Stimulated activated CD8-positive, alpha-beta memory T cell treated with anti-CD3 and anti-CD28 coated beads, Interleukin-2, amount 100 ng/mL, for 48 hours (primary cell): ENCODE measurements around the gene GLYATL1.

Source experiments
- DNase-seq, 2 donors: peaks; one replicate each; pipeline ENCODE4 v3.0.0-alpha.2; 2020; ENCODE audit warnings: low read depth in 2 of 2

GLYATL1 gene

DNA sequence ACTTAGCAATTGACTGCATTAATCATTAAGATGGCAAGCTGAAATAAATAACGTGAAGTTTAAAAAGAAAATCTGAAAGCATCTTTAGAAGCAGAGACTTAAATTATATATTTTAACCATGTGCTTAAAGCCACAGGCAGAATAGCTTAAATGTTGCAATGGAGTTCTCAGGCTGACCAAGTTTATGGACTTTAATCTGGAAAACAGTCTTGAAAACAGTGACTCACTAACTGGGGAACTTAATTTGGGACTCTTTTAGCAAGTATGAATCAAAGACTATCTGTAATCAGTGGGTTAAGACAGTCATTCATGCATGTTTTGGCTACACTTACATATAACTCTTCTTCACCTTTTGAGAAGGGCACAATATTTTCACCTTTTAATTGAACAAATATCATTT lies 12.6 kb upstream of the GLYATL1 start:
- no peak for DNase-seq

DNA sequence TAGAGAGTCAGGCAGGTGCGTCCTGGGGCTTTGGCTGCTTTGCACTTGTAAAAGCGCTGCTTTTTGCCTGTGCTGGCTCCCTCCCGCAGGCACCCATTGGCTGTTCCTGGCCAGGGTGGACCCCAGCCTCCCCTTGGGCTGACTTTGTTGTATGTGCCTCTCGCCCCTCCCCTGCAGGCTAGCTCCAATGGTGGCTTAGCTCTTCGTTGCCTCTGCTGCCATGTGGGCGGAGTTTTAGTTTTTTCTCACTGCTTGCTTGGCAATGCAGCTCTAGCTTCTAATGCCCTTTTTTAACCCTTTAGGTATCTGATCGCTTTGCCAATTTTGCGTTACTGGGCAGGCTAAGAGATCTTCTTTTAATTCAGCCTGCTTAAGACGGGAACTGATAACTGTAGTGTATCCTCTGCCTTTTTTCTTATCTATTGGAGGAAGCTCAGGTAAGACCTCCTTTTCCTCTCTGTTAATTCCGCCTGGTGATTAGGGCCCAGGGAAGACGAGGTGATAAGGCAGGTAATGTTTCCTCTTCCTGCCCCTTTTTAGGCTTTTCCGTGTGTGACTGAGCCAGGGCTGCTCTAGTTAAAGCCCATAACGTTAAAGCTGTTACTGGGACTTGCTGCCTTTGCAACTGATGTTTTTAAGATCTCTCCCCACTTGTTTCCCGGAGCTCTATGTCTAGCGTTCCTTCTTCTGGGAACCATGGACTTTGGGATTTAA lies 11.7 kb upstream of the GLYATL1 start:
- no peak for DNase-seq

DNA sequence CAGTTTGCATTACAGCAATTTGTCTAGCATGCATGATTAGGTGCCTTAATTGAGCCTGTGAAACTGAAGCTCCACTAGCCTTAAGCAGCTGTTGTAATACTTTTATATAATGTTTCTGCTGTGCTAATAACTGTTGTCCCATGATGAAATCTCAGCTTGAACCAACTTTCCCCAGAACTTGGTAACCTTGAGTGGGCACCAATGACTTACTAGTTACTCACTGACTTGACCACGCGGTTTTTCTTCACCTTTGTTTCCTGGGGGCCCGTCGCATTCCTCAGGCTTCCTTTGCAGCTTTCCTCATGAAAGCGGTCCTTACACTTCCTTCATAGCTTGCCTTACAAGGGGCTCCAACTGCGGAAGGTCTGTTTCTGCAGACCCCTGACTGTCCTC lies 11.2 kb upstream of the GLYATL1 start:
- DNase-seq = no peak

DNA sequence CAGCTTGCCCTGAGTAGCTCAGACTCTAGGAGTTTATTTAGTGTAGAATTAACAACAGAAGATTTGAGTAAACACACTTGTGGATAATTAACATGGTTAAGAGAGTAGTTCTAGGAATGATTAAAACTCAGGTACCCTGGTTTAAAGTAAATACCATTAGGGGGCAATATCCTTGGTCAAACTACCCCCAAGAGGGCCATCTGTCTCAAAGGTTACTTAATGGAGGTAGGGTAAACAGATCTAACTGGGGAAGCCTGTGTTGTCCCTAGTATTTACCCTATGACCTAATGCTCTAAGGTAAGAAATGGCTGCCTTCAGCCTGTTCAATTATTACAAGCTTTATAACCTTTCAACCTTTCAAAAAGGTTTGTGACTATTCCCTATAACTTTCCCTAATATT lies 10.6 kb upstream of the GLYATL1 start:
- DNase-seq = no peak

DNA sequence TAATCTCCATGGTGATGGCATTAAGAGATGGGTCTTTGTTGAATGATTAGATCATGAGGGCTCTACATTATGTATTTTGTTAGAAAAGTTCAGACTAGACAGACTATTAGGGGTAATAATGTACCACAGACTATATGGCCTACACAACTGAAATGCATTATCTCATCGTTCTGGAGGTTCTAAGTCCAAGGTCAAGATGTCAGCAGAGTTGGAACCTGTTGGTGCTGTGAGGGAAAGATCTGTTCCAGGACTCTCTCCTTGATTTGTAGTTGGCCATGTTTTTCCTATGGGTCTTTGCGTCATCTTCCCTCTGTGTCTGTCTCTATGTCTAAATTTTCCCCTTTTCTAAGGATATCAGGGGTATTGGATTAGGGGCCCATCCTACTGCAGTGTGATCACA lies 8.4 kb upstream of the GLYATL1 start:
- no peak for DNase-seq

DNA sequence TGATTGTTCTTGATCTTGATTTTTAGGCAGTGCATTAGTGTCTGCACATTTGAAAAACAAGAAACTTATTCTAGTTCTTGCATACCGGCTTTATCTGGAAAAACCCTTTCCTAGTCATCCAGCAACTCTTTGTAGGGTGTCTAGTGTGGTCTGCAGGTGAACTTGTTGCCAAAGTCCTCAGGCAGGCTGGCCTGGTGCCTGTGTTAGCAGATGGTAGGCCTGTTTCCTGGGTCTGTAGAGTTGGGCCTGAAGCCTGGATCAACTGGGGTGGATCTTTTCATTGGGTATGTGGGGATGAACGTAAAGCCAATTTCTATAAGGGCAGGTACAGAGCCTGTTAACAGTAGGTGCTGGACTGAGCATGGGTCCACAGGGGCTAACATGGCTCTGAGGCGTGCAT lies 5.6 kb upstream of the GLYATL1 start:
- no peak for DNase-seq

DNA sequence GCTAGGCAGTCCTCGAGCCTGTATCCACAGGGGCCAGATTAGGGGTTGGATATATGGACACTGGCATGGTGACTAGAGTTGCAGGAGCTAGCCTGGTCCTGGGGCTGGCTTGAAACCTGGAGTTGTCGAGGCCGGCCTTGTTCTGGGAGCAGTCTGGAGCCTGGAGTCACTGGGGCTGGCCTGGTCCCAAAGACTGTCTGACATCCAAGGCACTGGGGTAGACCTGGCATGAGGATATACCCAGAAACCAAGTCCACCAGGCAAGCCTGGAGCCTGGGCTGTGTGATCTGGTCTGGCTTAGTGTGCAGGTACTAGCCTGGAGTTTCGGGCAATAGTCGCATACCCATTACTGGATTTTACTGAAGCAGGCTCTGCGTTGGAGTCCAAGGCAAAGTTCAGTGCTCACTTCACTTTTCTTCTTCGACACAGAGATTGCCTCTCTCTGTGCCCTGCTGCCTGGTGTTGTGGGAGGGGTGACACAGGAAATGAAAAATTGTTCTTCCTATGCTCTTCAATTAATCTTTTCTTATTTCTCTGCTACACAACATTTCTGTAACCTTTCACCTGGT lies 4.3 kb upstream of the GLYATL1 start:
- no peak for DNase-seq

DNA sequence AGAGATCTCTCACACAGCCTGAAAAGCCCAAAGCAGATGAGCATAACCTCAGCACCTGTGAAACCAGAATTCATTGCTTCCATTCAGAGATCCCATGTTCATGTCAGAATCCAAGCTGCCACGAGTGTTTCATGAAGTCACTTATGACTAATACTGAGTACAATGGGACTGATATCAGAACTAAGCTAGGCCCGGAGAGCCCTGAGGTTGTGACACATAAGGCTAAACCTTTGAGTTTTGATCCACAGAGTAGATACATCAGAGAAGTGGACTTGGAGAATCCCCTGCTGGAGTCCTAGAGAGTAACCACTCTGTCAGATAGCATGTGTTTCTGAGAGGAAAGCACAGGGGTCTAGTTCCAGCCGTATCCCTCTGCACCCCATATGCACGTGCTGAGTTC lies 890 bp upstream of the GLYATL1 start:
- DNase-seq = no peak

DNA sequence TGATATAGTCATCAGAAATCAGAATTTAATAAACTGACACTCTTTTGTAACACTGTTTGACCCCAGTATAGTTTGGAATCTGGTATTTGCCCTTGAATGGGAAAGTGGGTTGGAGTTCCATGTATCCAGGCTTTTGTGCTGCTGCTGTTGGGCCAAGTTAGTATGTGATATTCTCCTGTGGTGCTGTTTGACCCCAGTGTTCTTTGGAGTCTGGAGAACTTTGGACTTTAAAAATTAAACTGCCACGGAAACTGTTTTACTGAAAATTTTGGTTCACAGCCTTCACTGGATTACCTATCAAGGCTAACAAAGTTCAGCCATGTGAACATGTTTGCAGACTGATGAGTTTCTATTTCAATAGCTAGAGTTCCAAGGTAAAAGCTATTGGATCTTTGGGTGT lies 740 bp downstream of the GLYATL1 start:
- DNase-seq = no peak

DNA sequence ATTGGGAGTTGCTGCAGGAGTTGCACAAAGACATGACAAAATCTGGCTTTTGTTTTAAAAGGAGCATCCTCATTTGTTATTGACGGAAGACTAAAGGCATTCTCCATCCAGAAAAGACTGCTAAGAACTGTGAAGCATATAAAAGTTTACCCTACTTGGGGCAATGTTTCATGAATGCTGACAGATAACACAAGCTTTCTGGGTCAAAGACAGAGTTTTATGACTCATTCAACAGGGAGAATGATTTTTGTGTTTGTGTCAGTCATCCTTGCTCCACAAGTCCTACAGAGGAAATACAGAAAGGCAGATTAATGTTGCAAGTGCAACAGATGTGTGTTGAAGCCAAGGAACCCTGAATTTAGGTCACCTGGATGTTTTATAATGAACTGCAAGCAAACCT lies 2.5 kb downstream of the GLYATL1 start:
- no peak for DNase-seq

DNA sequence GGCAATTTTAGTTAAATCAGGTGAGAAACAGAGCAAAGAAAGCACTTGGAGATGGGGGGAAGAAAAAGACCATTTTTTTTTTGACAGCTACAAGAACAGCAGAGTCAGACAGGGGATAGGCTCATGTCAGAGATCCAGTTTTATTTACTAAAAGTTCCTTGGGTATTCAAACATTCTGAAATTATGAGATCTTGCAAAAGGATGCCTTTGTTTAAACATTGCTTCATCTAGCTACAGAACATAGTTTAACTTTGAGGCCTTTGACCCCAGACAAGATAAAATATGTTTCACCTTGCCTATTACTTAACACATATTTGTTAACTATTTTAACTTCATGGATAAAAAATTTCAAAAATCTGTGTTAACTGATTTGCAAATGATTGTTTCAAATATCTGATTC lies 6.4 kb downstream of the GLYATL1 start:
- DNase-seq = no peak

DNA sequence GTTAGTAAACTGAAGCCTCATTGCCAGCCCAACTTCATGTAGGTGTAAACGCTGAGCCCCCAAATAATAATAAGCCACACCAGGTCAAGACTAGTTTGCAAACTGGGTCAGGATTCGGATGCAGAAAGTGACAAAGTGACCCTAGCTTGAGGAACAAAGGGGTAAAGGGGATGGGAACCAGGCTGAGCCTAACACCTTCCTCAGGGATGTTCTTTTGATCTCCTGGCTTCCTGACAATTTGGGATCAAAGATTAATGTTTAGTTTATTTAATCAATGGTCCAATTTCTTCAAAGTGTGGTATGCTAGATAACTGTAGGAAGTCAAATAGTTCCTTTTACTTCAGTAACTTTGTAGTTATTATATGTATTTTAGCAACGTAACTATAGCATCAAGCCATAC lies 9.9 kb downstream of the GLYATL1 start:
- DNase-seq = no peak

DNA sequence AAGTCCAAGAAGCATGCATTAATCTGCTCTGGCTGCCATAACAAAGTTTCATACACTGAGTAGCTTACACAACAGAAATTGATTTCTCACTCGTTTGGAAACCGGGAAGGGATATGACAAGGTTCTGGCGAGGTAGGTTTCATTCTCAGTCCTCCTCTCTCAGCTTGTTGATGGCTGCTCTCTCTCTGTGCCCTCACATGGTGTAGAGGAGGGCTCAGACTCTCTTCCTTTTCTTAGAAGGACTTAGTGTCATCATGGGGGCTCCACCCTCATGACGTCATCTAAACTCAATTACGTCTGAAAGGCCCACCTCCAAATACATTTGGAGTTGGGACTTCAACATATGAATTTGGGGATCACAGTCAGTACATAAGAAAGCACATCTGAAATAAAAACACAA lies 18.6 kb downstream of the GLYATL1 start:
- no peak for DNase-seq

DNA sequence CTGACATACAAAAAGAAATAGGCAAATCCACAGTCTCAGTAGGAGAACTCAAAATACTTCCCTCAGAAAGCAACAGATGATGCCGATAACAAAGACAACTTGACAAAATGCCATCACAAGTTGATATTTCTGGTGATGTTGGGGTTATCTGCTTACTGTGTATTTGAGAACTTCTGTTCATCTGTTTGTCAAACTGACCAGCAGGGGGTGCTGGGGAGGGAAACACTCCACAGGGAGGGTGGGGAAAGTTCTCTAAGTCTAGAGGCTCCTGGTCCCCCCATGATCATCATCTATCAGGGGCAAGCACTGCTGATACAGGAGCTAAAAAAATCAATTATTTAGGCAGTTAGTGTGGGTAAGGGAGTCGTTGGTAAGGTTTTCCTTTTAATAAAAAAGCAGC lies 19.2 kb downstream of the GLYATL1 start:
- DNase-seq = peak; percentile 11 to 34

DNA sequence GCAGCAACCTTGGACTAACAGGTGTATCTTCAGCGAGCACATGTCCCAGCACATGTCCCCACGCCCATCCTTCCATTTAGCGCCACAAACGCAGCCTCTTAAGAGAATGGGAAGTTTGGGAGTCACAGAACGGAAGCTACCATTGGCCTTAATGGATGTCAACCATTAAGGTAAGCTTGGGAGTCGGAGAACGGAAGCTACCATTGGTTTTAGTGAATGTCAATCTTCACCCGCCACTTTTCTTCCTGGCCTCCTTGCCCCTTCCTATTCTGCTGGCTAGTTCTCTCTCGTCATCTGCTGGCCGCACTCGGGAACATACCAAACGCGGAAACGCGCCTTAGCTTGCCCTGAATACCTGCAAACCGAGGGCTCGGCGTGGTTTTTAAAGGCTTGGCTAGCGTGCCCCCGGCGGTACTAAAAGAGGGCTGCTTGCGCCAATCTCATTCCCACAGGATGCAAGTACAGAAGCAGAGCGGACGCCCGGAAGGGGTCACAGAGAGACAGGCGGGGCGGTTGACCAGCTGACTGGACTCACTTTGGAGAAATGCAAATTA lies 24.3 kb downstream of the GLYATL1 start:
- no peak for DNase-seq

DNA sequence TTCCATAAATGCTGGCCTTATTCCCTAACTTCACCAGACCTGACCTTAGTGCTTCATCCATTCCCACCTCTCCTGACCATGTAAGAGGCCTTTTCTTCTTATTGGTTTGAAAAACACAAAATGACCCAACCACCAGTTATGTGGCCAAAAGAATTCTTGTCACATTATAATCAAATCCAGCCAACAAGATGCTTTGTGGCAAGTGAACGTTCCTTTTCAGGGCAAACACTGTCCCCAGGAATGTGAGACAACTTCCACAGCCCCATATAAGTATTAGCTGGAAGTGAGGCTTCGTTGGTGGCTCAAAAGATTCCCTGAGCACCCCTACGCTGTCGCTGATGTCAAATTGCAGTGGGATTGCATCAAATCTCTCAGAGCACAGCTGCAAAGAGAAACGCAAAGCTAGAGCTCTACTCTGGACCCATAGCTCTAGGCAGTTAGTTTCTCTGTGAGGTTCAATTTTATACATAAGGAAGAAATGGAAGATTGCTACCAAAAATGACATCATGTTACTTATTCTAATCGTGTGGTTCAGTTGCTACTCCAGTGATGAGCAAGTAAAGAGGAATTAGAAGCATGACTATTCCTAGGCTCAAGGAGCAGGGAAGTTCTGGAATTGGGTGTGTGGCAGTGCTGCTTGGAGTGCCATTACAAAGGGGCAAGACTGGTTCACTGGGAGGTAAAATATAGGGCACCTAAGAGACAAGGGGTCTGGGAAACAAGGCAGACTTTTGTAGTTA lies 26.1 kb downstream of the GLYATL1 start:
- no peak for DNase-seq

DNA sequence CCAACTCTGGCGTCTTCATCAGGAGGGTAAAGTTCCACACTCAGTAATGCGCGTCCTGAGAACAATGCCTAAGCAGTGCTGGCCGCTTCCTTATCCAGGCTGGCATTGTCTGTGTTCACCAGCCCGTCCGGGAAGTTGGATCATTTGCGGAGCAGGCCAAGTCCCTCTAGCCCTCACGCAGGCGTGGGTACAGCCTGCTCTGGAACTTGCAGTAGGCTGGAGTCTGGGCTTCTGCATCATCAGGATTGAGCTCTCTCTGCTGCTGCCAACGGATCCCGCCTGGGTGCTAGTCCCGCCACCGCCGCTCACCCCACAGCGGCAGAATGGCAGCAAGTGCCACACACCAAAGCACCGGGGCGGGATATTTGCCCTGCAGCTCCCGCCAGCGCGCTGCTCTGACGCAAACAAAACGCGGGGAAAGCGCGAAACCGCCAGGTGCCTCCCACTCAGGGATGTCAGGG lies 29.0 kb downstream of the GLYATL1 start:
- DNase-seq = no peak

DNA sequence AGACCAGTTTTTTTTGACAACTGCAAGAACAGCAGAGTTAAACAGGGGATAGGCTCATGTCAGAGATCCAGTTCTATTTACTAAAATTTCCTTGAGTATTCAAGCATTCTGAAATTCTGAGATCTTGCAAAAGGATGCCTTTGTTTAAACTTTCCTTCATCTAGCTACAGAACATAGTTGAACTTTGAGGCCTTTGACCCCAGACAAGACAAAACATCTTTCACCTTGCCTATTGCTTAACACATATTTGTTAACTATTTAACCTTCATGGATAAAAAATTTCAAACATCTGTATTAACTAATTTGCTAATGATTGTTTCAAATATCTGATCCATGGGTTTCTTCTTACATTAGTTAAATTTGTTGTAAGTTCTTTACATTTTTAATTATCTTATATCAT lies 38.2 kb downstream of the GLYATL1 start:
- no peak for DNase-seq

DNA sequence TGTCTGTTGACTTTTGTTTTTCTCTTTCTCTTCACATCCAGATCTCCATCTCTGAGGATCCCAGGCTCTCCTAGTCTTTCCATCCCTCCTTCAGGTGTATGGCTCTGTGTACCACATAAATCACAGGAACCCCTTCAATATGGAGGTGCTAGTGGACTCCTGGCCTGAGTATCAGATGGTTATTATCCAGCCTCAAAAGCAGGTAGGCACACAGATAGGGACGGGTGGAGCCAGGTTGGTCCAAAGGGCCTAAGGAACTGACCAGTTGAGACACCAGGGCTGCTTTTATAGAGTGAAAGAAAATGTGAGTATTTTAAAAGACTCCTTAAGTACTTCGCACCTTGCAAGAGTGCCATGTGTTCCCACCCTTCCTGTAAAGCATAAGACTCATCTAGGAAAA lies 39.9 kb downstream of the GLYATL1 start:
- no peak for DNase-seq

DNA sequence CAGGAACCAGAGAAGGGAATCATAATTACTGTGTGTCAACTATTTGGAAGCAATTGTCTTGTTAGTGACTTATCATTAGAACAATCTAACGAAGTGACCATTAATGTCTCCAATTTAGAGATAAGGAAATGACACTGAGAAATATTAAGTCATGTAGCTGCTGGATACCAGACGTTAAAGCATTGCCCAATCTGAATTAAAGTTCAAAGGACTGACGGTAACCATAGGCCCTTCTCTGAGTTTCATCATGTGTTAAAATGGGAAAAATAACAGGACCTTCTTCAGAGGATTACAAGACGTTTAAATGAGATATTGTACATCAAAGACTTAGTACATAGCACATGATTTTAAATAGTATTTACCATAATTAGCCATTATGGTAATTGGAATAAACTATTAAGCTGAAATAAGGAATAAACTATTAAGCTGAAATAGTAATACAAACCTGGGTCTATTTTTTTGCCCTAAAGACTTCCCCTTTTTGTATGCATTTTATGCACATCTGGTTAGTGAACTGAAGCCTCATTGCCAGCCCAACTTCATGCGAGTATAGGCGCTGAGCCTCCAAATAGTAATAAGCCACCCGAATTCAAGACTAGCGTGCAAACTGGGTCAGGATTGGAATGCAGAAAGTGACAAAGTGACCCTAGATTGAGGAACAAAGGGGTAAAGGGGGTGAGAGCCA lies 41.0 kb downstream of the GLYATL1 start:
- no peak for DNase-seq

DNA sequence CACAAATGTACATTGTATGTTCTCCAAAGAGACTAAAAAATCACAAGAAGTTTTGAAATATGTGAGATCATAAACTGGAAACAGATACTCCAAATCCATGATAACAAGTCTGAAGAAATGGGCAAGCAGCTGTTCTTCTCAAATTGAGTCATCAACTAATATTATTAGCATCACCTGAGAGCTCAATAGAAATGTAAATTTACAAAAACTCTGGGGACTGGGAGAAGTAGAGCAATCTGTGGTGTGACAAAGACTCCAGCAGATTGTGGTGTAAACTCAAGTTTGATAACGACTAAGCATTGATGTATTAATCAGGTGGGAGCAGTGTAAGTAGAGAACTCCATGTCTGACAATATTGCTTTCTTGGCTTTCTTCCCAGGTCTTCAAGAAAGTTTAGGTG lies 53.2 kb downstream of the GLYATL1 start:
- DNase-seq = no peak

DNA sequence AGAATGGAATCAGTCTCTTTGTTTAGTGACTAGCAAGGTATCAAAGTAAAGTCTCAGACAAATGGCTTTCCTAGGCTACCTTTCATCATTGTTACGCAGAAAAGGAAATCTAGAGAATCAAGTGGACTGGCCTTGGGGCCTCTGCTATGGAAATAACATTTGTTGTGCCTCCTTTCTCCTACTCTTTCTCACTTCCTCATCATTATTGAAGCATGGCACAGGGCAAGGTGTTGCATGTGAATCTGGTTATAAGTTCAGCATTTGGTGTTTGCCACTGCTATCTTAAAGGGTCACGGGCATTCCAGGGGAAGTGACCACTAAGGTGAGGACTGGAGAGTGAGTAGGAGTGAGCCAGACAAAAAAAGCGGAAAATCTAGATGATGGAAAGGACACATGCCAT lies 54.9 kb downstream of the GLYATL1 start:
- no peak for DNase-seq
